ENCODE data around the gene ANKRD39. TPM values are rescaled to one million over a fixed set of nuclear protein-coding genes. Genes with fewer than 3 reads are reported as not detected.

The ANKRD39 gene
- total and polyA plus RNA-seq, 10 of the 15 experiments (the other 5 are each of a cell fraction or from before 2014, with no cell fraction given), result 7.4 to 36.2 (median 23.7) TPM

DNA sequence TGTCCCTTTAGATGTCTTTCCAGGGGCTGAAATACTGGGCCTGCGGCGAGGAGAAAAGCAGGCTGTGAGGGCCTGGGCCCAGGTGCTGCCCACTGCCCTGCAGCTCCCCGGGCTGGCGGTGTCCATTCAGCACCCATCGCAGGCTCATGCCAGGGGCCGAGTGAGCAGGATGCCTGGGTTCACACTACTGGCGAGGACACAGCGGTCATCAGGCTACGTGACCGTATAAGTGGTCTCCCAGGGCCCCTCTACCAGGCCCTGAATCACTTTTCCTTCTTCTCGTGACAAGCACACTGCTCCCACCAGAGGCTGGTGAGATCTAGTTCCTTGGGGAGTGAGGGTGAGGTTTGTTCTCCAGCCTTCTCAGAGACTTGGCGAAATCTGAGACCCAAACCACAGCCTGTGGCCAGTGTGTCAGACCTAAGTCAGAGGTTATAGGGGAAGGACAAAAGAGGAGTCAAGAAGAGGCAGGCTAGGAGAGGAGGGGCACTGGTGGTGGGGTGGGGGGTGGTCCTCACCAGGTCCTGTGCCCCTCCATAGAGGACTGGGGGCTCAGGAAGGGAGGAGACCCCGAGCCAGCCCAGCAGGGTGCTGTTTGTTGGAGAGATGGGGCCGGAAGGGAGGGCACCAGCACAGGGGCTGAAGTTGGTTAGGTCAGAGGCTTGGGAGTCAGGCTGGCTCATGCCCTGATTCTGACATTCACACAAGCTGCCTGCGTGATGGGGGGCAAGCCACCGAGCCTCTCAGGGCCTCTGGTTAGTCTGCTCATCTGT lies 18.6 kb upstream of the ANKRD39 start:
- H3K4me1 ChIP-seq (ENCODE audit: control insufficient read depth, insufficient read depth, low read length), result peaks cover 31% of the 10 kb centered on the region
- SMC1A ChIA-PET (ENCODE audit: uncharacterized antibody, unreplicated experiment), result interaction anchor here (1.3 to 3.1 kb wide), 3 partner anchors 10 to 76 kb away, joined by 4 to 25 read pairs (median 4); no protein-coding TSS in a partner anchor
- intact Hi-C loops (cut with micrococcal nuclease; ENCODE audit: unreplicated experiment) (no loop called here), in situ Hi-C loops (cut with MboI) (no loop called here)
- POLR2A ChIA-PET, result interaction anchor here (0.7 to 0.8 kb wide), 2 partner anchors 11 to 30 kb away, joined by 3 to 5 read pairs; no protein-coding TSS in a partner anchor
- H2AFZ ChIP-seq (ENCODE audit: control insufficient read depth, low read depth, low read length), result no peak overlapping the region
- CTCF ChIA-PET, result interaction anchor here (0.6 to 5.0 kb wide), 3 partner anchors 19 to 81 kb away, joined by 3 to 31 read pairs (median 22); partner anchors contain the start of gene ANKRD39
- no TSS peak for BruUV-seq (replicated peaks)
- TF ChIP-seq, protein P1, sequence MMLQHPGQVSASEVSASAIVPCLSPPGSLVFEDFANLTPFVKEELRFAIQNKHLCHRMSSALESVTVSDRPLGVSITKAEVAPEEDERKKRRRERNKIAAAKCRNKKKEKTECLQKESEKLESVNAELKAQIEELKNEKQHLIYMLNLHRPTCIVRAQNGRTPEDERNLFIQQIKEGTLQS (IDR thresholded peaks at IDR 0.05; ENCODE audit: borderline replicate concordance, extremely low read depth, low read depth, low read length), result no peak
- TF ChIP-seq IRF4 (IDR thresholded peaks at IDR 0.05; ENCODE audit: low read depth, low read length), result no peak
- TF ChIP-seq ZNF622 (IDR thresholded peaks at IDR 0.05), result no peak
- no peak for TF ChIP-seq RFX5 (IDR thresholded peaks at IDR 0.05; ENCODE audit: low read depth, low read length)
- no peak for TF ChIP-seq CBFB (IDR thresholded peaks at IDR 0.05; ENCODE audit: low read depth)
- no peak for TF ChIP-seq ZNF384 (IDR thresholded peaks at IDR 0.05; ENCODE audit: borderline replicate concordance, low read depth, low read length)
- no peak for TF ChIP-seq SMAD1 (IDR thresholded peaks at IDR 0.05; ENCODE audit: low read depth, partially characterized antibody)
- TF ChIP-seq HDAC2 (IDR thresholded peaks at IDR 0.05), result no peak
- H3K27me3 ChIP-seq (replicated peaks in 1 of 2; ENCODE audit: control insufficient read depth in 2 of 2, insufficient read depth in 2 of 2, low read length in 1 of 2), result no peaks in the 10 kb centered on the region
- no peaks in the 10 kb centered on the region for H3K79me2 ChIP-seq (ENCODE audit: control insufficient read depth, insufficient read depth, low read length)
- DNase-seq (ENCODE audit: low read depth, low spot score) (no peak), ATAC-seq (no peak), FAIRE-seq (no peak)
- RAD21 ChIA-PET (ENCODE audit: unreplicated experiment), result interaction anchor here (0.5 to 1.3 kb wide), 4 partner anchors 10 to 465 kb away, joined by 3 to 5 read pairs (median 4); partner anchors contain the start of gene ANKRD39
- H3K4me3 ChIP-seq, result no peak overlapping the region
- no peak overlapping the region for H3K27ac ChIP-seq (ENCODE audit: control insufficient read depth, insufficient read depth)
- no peaks in the 10 kb centered on the region for H4K20me1 ChIP-seq (ENCODE audit: control insufficient read depth, insufficient read depth)
- H3K36me3 ChIP-seq (ENCODE audit: control insufficient read depth in 2 of 2, insufficient read depth in 2 of 2, low read length in 1 of 2), result no peaks in the 10 kb centered on the region
- no peak overlapping the region for H3K9ac ChIP-seq (ENCODE audit: control insufficient read depth, insufficient read depth, low read length)
- H3K4me2 ChIP-seq (ENCODE audit: control insufficient read depth, insufficient read depth), result no peak overlapping the region
- 72% methylated on average over 16 of the region's 16 CpGs for WGBS (ENCODE audit: insufficient coverage, insufficient replicate concordance, low lambda C conversion rate, missing lambda C conversion rate)
- no peaks in the 10 kb centered on the region for H3K9me3 ChIP-seq (replicated peaks; ENCODE audit: control insufficient read depth, insufficient read depth, low read length)

Measured in GM12878 (cell line).